ENCODE results near the gene ZNF692.
"Not testable (repeated sequence)": the region's sequence is repeated elsewhere in the genome, so short reads cannot be mapped to it uniquely, and the experiment has no call there.

Gene ZNF692

DNA sequence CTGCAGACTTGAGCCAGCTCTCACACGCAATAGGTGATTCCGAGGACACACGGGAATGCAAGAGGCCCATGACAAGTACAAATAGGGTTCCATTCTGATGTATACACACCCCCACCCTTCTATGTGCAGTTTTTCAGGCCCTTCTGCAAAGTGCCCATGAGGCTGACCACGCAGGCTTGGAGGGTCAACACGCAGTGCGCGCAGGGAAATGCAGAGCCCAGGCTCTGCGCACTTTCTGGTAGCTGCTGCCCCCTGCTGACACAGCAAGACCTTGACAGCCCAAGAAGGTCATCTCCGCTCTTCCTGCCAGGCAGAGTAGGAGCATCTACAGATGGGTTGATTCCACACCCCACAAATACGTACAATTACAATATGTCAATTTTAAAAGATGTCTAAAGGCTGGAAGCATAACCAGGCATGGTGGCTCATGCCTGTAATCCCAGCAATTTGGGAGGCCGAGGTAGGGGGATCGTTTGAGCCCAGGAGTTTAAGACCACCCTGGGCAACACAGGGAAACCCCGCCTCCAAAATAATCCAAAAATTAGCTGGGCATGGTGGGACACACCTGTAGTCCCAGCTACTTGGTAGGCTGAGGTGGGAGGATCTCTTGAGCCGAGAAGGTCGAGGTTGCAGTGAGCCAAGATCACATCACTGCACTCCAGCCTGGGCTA, 51.7 kb downstream of the ZNF692 start:
- TF ChIP-seq, protein P1, sequence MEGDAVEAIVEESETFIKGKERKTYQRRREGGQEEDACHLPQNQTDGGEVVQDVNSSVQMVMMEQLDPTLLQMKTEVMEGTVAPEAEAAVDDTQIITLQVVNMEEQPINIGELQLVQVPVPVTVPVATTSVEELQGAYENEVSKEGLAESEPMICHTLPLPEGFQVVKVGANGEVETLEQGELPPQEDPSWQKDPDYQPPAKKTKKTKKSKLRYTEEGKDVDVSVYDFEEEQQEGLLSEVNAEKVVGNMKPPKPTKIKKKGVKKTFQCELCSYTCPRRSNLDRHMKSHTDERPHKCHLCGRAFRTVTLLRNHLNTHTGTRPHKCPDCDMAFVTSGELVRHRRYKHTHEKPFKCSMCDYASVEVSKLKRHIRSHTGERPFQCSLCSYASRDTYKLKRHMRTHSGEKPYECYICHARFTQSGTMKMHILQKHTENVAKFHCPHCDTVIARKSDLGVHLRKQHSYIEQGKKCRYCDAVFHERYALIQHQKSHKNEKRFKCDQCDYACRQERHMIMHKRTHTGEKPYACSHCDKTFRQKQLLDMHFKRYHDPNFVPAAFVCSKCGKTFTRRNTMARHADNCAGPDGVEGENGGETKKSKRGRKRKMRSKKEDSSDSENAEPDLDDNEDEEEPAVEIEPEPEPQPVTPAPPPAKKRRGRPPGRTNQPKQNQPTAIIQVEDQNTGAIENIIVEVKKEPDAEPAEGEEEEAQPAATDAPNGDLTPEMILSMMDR (IDR thresholded peaks at IDR 0.05; ENCODE audit: borderline replicate concordance, insufficient read depth, low read depth, low read length) = peak; percentile 94
- H3K4me3 ChIP-seq (ENCODE audit: low read depth, low read length) = no peak overlapping the region

DNA sequence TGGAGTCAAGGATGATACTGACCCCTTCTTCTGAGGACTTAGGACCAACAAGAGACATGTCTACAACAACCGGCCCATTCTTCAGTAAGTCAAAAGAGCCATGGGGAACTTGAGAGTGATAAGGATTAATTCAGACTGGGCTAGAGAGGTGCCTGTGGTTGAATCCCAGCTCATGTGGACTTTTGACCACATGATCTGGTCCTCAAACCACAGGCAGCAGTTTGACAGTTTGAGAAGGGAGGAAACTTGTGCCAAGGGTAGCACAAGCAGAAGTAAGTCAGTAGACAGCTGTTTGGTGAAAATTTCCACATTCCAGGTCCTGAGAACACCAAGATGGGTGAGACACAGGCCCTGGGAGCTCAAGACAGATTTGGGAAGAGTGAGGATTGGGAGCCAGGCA, 53.0 kb downstream of the ZNF692 start:
- H3K4me3 ChIP-seq (ENCODE audit: low read depth, low read length) = no peak overlapping the region
- TF ChIP-seq, protein P1 (IDR thresholded peaks at IDR 0.05; ENCODE audit: borderline replicate concordance, insufficient read depth, low read depth, low read length) = no peak

DNA sequence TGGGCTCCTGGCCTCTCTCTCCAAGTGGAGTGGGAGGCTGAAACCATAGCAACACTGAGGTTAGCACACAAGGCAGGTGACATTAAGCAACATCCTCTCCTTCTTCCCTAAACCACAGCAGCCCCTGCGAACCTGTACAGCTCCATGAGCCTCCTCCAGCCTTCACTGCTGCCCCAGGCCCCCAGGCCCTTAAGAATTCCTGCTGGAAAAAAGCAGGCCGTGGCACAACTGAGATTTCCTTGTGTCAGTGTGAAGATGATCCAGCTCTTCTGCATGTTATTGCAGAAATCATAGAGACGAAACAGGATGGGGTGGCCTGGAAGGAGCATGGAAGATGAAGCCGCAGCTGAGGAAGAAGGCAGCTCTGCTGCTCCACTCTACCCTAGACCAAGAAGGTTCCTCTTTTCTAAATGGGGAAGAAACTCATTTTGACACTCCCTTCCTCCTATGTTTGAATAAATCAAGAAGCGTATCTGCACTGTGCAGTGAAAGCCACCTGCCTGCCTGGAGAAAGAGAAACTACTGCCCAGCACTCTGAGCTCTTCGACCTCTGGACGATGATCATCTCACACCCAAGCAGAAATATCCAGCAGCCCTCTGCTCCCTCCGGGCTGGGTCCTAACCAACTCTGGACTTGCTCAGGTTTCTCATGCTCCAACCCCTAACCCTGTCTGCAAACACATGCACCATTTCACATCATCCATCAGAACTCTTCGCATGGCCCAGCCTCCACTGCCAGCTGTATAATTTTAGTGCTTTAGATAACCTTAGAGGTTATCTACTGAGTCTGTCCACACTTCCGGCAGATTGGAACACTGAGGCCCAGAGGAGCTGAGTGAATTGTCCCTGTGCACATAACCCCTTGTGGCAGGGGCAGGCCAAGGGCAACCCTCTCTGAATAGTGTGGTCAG, 53.9 kb downstream of the ZNF692 start:
- TF ChIP-seq, protein P1 (IDR thresholded peaks at IDR 0.05; ENCODE audit: borderline replicate concordance, insufficient read depth, low read depth, low read length) = no peak

DNA sequence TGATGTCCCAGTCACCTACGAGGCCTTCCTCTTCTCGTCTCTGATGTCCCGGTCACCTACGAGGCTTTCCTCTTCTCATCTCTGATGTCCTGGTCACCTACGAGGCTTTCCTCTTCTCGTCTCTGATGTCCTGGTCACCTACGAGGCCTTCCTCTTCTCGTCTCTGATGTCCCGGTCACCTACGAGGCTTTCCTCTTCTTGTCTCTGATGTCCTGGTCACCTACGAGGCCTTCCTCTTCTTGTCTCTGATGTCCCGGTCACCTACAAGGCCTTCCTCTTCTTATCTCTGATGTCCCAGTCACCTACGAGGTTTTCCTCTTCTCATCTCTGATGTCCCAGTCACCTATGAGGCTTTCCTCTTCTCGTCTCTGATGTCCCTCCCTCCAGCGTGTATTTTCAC, 55.4 kb downstream of the ZNF692 start:
- not testable (repeated sequence) for H3K4me3 ChIP-seq (ENCODE audit: low read depth, low read length)

More for the DNA sequence above, 53.9 kb downstream of the ZNF692 start:
- H3K4me3 ChIP-seq (ENCODE audit: low read depth, low read length) = no peak overlapping the region

- no peak overlapping the region for H3K4me3 ChIP-seq (ENCODE audit: low read depth, low read length)
- TF ChIP-seq, protein P1 (IDR thresholded peaks at IDR 0.05; ENCODE audit: borderline replicate concordance, insufficient read depth, low read depth, low read length) = no peak
These were observed 56.4 kb downstream of the ZNF692 start for GRCh38 chr1:248802454-248802853.

GRCh38 chr1:248800459-248800858, 58.4 kb downstream of the ZNF692 start:
- no peak overlapping the region for H3K4me3 ChIP-seq (ENCODE audit: low read depth, low read length)
- TF ChIP-seq, protein P1 (IDR thresholded peaks at IDR 0.05; ENCODE audit: borderline replicate concordance, insufficient read depth, low read depth, low read length) = no peak

Measured in GM12875 (cell line).